Adrenal gland (tissue), 12 donors: ENCODE measurements around the gene ADIPOR2. TPM values are rescaled to one million over a fixed set of nuclear protein-coding genes. Genes with fewer than 3 reads are reported as not detected.
A peak's percentile ranks its signal among the peaks of the same experiment; 100 is the strongest.

ENCODE experiments used
- DNase-seq, 7 donors: peaks; one replicate each; pipeline ENCODE4 v3.0.0-alpha.2; 2019 to 2020
- H3K27ac ChIP-seq, 5 donors: fragments of 200-600 bp; sonication (generic) in 4 of 5; 1 replicate in 3 of 5; 2 replicates in 2 of 5; pipeline versions ENCODE4 v1.5.1 to v1.8.0; 2016 to 2020; ENCODE audit warnings: mild to moderate bottlenecking in 1 of 5
- H3K27me3 ChIP-seq: fragments of 200-600 bp; 2 replicates; pipeline ENCODE4 v1.8.0; 2021
- H3K36me3 ChIP-seq, 2 donors: fragments of 200-600 bp; replicated peaks in 1 of 2; 1 replicate in 1 of 2; 2 replicates in 1 of 2; pipeline versions ENCODE4 v1.5.1 to v1.8.0; 2018 to 2022
- H3K4me1 ChIP-seq, 2 donors: fragments of 200-600 bp; replicated peaks in 1 of 2; 1 replicate in 1 of 2; 2 replicates in 1 of 2; pipeline versions ENCODE4 v1.5.1 to v1.8.0; 2018 to 2021
- H3K4me3 ChIP-seq, 4 donors: fragments of 200-600 bp; sonication (generic) in 3 of 4; one replicate each; pipeline ENCODE4 v1.5.1; 2016 to 2018
- H3K9me3 ChIP-seq, 3 donors: fragments of 200-600 bp; sonication (generic) in 1 of 3; replicated peaks in 1 of 3; 1 replicate in 2 of 3; 2 replicates in 1 of 3; pipeline versions ENCODE4 v1.5.1 to v1.8.0; 2016 to 2021
- POLR2A ChIP-seq, 2 donors: fragments of 450-650 bp; IDR thresholded peaks; one replicate each; pipeline ENCODE4 v1.6.1; 2017; ENCODE audit warnings: antibody characterized with exemption in 2 of 2, mild to moderate bottlenecking in 2 of 2, moderate library complexity in 1 of 2
- whole genome bisulfite sequencing, 4 donors: extraction: QIAGEN DNeasy Blood & Tissue Kit in 2 of 4; methylation state at CpG; one replicate each; pipeline versions ENCODE4 v1.1.5 to v1.1.7; 2013 to 2017; 5-methylcytosine and 5-hydroxymethylcytosine counted together
- intact Hi-C, 2 donors: fragments of 100-400 bp; cut with DNase I; formaldehyde crosslinking; loops; one replicate each; pipeline versions ENCODE4 v1.14.1 to v1.15.0; 2022 to 2023
- polyA plus RNA-seq, 3 donors: library from polyadenylated mRNA; stranded (reverse); fragments of 200-250 nt in 2 of 3; fragments of 350-450 nt in 1 of 3; fragmentation: Illumina TruSeq in 1 of 3; extraction: RNeasy Lipid Tissue Mini Kit (QIAGEN cat#74804) in 1 of 3; gene quantifications; one replicate each; pipeline ENCODE4 v1.2.3, GENCODE V29; 2013 to 2014
- total RNA-seq, 9 donors: library from RNA; depleted of rRNA in 4 of 9; stranded (reverse); fragments of >200 nt in 4 of 9; fragments of 120-200 nt in 1 of 9; fragmentation: NEBNext Ultra II Directional in 1 of 9; extraction: Animal tissue kit (Norgen Biotek cat#: 25700) in 1 of 9; gene quantifications; one replicate each; pipeline versions ENCODE4 v1.1.0 to v1.2.4, GENCODE V29; 2013 to 2023
- TF ChIP-seq, protein P1 (sequence below), 6 experiments: fragments of 450-650 bp in 4 of 6; fragments of 200-600 bp in 2 of 6; sonication (generic) in 1 of 6; IDR thresholded peaks; 1 replicate in 5 of 6; 2 replicates in 1 of 6; pipeline versions ENCODE4 v1.5.1 to v1.8.0; 2016 to 2021; ENCODE audit warnings: antibody characterized with exemption in 6 of 6, mild to moderate bottlenecking in 2 of 6, moderate library complexity in 1 of 6
- donor health status: healthy with polysubstance abuse.
- donor health status: Bipolar disorder and iron deficiency.
- donor health status: DM: yes; HTN: yes; CAD: no.
- donor health status: DM: no; HTN: no; CAD: no.
- donor health status: DM: no; HTN: no; CAD: no.
- donor health status: DM: yes; HTN: yes; CAD: no.

ADIPOR2 gene
- total and polyA plus RNA-seq, 12 donors = 46.2 to 214 (median 98.6) TPM

DNA sequence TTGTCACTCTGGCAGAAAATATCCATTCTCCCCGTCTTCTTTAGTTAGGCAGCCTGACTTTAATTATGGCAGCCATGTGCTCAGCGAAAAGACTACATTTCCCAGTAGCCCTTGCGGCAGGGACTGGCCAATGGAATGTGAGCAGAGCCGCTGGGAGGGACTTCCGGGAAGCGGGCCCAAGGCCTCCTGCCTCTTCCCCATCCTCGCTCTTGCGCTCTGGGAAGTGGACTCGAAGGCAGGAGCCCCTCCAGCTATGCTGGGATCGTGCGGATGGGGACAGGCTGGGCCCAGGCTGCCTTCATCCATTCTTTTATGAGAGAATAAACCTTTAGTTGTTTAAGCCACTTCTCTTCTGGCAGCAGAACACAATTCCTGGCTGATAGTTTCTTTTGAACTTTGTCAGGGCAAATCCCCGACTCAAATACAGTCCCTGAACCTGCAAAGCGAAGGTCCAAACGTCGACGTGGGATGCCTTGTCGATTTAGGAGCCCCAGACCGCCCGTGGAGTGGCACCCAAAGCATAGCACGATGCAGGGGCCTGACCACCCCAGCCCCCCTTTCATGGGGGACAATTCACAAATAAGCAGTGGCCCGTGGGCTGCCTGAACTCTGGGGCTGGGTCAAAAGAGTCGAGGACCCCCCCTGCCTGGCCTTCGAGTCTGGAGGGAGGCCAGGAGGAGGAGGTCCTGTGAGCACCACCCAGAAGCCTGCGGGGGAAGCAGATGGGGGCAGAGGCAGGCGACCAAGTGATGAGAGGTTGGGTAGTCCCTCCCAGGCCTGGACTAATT is 113.9 kb downstream of the ADIPOR2 start:
- intact Hi-C loops = loop anchor here in 1 of 2 donors (5.0 kb wide), 1 partner anchor 128 kb away; no protein-coding TSS in a partner anchor
- 37 to 65% (median 52%) methylated on average over 18 to 25 of the region's 25 CpGs for WGBS, 4 donors
- Histone ChIP-seq H3K27ac (peak overlapping the region in 1 of 5 donors; percentile 10), H3K9me3 (no peaks in the 10 kb centered on the region), H3K36me3 (no peaks in the 10 kb centered on the region), H3K4me3 (no peak overlapping the region), H3K4me1 (peaks cover 0 to 3% of the 10 kb centered on the region in 2 donors), H3K27me3 (no peaks in the 10 kb centered on the region)
- TF ChIP-seq, protein P1, sequence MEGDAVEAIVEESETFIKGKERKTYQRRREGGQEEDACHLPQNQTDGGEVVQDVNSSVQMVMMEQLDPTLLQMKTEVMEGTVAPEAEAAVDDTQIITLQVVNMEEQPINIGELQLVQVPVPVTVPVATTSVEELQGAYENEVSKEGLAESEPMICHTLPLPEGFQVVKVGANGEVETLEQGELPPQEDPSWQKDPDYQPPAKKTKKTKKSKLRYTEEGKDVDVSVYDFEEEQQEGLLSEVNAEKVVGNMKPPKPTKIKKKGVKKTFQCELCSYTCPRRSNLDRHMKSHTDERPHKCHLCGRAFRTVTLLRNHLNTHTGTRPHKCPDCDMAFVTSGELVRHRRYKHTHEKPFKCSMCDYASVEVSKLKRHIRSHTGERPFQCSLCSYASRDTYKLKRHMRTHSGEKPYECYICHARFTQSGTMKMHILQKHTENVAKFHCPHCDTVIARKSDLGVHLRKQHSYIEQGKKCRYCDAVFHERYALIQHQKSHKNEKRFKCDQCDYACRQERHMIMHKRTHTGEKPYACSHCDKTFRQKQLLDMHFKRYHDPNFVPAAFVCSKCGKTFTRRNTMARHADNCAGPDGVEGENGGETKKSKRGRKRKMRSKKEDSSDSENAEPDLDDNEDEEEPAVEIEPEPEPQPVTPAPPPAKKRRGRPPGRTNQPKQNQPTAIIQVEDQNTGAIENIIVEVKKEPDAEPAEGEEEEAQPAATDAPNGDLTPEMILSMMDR (IDR thresholded peaks at IDR 0.05) = no peak
- peak; percentile 86 to 97 (median 93) for DNase-seq

DNA sequence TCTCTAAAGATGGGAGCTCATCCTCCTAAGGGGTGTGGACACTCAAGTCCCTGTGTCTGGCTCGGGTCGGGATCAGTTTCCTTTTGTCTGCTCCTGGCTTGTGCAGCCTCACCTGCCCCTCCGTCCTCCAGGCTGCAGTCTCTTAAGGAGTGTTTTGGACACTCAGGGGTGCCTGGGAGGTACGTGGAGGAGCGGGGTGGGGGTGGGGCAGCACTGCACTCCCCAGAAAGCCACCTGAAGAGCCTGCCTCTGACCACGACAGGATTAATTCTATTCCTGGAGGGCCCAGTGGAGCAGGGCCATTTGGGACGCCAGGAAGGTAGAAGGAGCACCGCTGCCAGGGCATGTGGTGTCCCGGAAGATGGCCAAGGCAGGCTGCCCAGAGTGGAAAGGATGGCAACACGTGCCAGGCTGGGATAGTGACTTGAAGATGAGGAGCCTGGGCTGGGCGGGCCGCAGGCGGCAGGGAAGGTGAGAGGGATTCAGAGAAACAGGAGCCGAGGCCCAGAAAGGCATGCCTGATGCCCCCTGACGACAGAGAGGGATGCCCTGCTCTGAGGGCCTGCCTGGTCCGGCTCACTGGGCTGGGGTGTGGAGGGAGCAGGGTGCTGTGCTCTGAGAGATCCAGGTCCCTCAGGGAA is 114.7 kb downstream of the ADIPOR2 start:
- H3K27me3 ChIP-seq = no peaks in the 10 kb centered on the region
- H3K4me3 ChIP-seq = no peak overlapping the region
- H3K4me1 ChIP-seq = peaks cover 0 to 3% of the 10 kb centered on the region in 2 donors
- intact Hi-C loops = loop anchor here in 1 of 2 donors (5.0 kb wide), 1 partner anchor 127 kb away; no protein-coding TSS in a partner anchor
- 91 to 94% (median 93%) methylated on average over 15 to 16 of the region's 16 CpGs for WGBS, 4 donors
- no peaks in the 10 kb centered on the region for H3K36me3 ChIP-seq
- no peak overlapping the region for H3K27ac ChIP-seq
- TF ChIP-seq POLR2A (IDR thresholded peaks at IDR 0.05) = no peak
- TF ChIP-seq, protein P1 (IDR thresholded peaks at IDR 0.05) = no peak
- no peak for DNase-seq
- H3K9me3 ChIP-seq = no peaks in the 10 kb centered on the region

DNA sequence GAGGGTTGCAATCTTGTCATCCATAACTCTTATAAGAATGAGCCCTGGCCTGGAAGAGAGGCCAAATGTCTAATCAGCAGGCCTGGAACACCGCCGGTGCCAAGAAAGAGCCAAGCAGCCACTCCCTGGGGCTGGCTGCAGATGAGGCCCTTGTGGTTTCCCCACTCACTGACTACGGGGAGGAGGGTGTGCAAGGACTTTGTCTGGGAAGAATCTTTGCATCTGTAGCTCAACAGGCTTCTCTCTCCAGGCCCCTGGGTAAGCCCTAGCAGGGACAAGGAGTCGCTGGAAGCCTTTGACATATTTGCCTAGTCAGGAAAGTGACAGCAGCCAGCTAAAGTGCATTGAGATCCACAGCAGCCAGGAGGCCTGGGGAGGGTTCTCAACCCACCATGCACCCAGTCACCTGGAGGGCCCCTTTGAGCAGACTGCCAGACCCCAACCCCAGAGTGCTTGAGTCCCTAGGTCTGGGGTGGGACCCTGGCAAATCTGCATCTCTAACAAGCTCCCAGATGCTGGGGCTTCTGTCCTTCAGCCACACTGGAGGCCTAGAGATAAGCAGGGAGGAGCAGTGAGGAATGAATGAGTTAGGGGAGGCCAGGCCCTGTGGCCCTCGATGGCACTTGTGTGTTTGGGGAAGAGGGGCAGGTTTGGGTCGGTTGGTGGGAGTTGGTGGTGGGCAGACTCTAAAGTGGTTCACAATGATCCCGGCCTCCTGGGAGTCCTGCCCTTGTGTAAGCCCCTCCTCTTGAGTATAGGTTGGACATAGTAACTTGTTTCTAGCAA is 115.6 kb downstream of the ADIPOR2 start:
- no peak for TF ChIP-seq POLR2A (IDR thresholded peaks at IDR 0.05)
- TF ChIP-seq, protein P1 (IDR thresholded peaks at IDR 0.05) = no peak
- WGBS, 4 donors = 64 to 86% (median 73%) methylated on average over 6 to 7 of the region's 7 CpGs
- H3K4me1 ChIP-seq = peaks cover 0 to 3% of the 10 kb centered on the region in 2 donors
- H3K36me3 ChIP-seq = no peaks in the 10 kb centered on the region
- no peak overlapping the region for H3K4me3 ChIP-seq
- no peaks in the 10 kb centered on the region for H3K9me3 ChIP-seq
- H3K27ac ChIP-seq = no peak overlapping the region
- intact Hi-C loops = loop anchor here in 1 of 2 donors (5.0 kb wide), 1 partner anchor 126 kb away; no protein-coding TSS in a partner anchor
- no peaks in the 10 kb centered on the region for H3K27me3 ChIP-seq
- DNase-seq = peak in 2 of 7 donors; percentile 27 to 44
